Endothelial cell of umbilical vein (primary cell): ENCODE results near the gene CNGA4.

Experiments
- CTCF ChIP-seq, 2 donors: IDR thresholded peaks; 1 replicate in 1 of 2; 2 replicates in 1 of 2; pipeline ENCODE4 v1.5.1; 2011; ENCODE audit warnings: low read length in 2 of 2, mild to moderate bottlenecking in 2 of 2, moderate library complexity in 2 of 2, control low read depth in 1 of 2, inconsistent platforms in 1 of 2, low read depth in 1 of 2; ENCODE audit not compliant: insufficient read depth in 1 of 2; ENCODE audit errors: extremely low read depth in 1 of 2
- EZH2 ChIP-seq: IDR thresholded peaks from 2 replicates; pipeline ENCODE4 v1.6.1; 2012; ENCODE audit warnings: borderline replicate concordance, low read depth, mild to moderate bottlenecking, moderate library complexity, low read length, inconsistent platforms; ENCODE audit not compliant: severe bottlenecking
- GATA2 ChIP-seq: IDR thresholded peaks from 2 replicates; pipeline ENCODE4 v1.7.0; 2011; ENCODE audit warnings: low read depth, mild to moderate bottlenecking, moderate library complexity, mixed read lengths, low read length; ENCODE audit not compliant: insufficient read length, insufficient read depth
- JUN ChIP-seq: IDR thresholded peaks from 2 replicates; pipeline ENCODE4 v1.6.1; 2011; ENCODE audit warnings: borderline replicate concordance, low read depth; ENCODE audit not compliant: insufficient read length, insufficient read depth
- MYC ChIP-seq: IDR thresholded peaks from one replicate; pipeline ENCODE4 v1.6.1; 2011; ENCODE audit warnings: mild to moderate bottlenecking, low read depth, low read length
- POLR2A ChIP-seq: IDR thresholded peaks from 2 replicates; pipeline ENCODE4 v1.6.1; 2012; ENCODE audit warnings: low read depth, mild to moderate bottlenecking, control low read depth, low read length
- POLR2AphosphoS5 ChIP-seq: IDR thresholded peaks from 2 replicates; pipeline ENCODE4 v1.6.1; 2012; ENCODE audit warnings: low read depth, mild to moderate bottlenecking, control low read depth, low read length, moderate library complexity; ENCODE audit not compliant: insufficient read depth

DNA sequence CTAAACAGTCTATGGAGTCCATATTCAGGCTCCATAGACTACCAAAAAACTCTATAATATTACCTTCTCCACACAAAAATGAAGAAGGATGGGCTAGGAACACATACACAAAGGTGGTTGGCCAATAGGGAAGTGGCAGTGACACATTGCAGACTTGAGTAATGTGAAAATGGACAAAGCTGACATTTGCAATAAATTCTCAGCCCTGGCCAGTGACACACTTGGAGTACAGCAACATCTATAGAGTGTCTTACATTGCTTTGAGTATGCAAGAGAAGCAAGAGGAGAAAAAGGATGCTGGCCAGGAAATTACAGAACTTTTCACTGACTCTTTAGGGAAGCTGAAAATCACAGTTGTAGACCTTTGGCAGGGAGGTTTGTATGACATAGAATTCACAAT, 47.1 kb upstream of the CNGA4 start:
- TF ChIP-seq EZH2, result no peak
- no peak for TF ChIP-seq POLR2A
- TF ChIP-seq CTCF (IDR thresholded peaks at IDR 0.05; ENCODE audit: extremely low read depth in 1 of 2, insufficient read depth in 1 of 2, low read depth in 1 of 2, low read length in 2 of 2), result no peak
- TF ChIP-seq JUN, result no peak
- TF ChIP-seq MYC, result no peak
- no peak for TF ChIP-seq POLR2AphosphoS5
- TF ChIP-seq GATA2, result no peak
